ENCODE results near the gene PFKL.

PFKL gene

GRCh38 chr21:44285138-44285992, 14.5 kb upstream of the PFKL start, which contains the start of gene AIRE:
TSS of gene AIRE (plus strand) at chr21:44285876. CDS start at chr21:44286007, 131 bp downstream.
- H3K9ac ChIP-seq = peak within 1 kb of the TSS in 2 of 11 experiments; percentile 9 to 33; a peak in 1 of 22 replicates

DNA sequence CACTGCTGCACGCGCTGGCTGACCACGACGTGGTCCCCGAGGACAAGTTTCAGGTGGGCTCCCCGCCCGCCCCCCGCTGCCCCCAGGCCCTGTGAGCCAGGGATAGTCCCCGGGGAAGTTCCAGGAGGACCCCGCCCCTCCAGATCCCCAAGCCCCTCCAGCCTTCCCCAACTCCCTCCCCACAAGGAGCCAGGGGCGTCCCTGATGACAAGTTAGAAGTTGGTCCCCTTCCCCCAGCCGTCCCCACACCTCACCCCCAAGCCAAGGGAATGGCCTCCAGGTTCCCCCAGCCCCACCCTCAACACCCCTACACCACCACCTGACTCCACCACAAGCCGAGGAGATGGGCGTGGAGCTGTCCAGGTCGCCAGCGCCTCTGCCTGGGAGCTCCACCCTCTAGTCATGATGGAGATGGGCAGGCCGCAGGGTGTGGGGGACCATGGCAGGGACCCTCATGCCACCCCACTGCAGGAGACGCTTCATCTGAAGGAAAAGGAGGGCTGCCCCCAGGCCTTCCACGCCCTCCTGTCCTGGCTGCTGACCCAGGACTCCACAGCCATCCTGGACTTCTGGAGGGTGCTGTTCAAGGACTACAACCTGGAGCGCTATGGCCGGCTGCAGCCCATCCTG, 13.7 kb upstream of the PFKL start:
- Histone ChIP-seq H3K27ac (no peak overlapping the region), H3K9ac (no peak overlapping the region), H3K36me3 (no peaks in the 10 kb centered on the region), H3K27me3 (peaks cover 0 to 6% (median 0%) of the 10 kb centered on the region in 11 experiments; a peak in 1 of 22 replicates), H3K4me3 (no peak overlapping the region), H3K4me2 (peak overlapping the region in 8 of 11 experiments; percentile 5 to 55 (median 38); a peak in 11 of 22 replicates), H3K9me3 (replicated peaks in 1 of 11) (no peaks in the 10 kb centered on the region), H4K20me1 (peaks cover 0 to 17% (median 0%) of the 10 kb centered on the region in 11 experiments; a peak in 2 of 22 replicates), H3K4me1 (peaks cover 18 to 62% (median 58%) of the 10 kb centered on the region in 10 experiments)
- TF ChIP-seq Cebpa-rat (IDR thresholded peaks at IDR 0.05) = no peak

More at GRCh38 chr21:44285138-44285992, 14.5 kb upstream of the PFKL start, which contains the start of gene AIRE:
- no peak for TF ChIP-seq Cebpa-rat (IDR thresholded peaks at IDR 0.05)
- Histone ChIP-seq H3K27me3 (peaks cover 0 to 6% (median 0%) of the 10 kb centered on the region in 11 experiments; a peak in 1 of 22 replicates), H3K9me3 (replicated peaks in 1 of 11) (no peaks in the 10 kb centered on the region), H3K36me3 (no peaks in the 10 kb centered on the region), H3K27ac (no peak within 1 kb of the TSS), H3K4me2 (peak within 1 kb of the TSS in 9 of 11 experiments; percentile 61 to 89 (median 74); a peak in 18 of 22 replicates), H4K20me1 (peaks cover 0 to 9% (median 0%) of the 10 kb centered on the region in 11 experiments; a peak in 2 of 22 replicates), H3K4me3 (no peak within 1 kb of the TSS), H3K4me1 (peaks cover 18 to 71% (median 66%) of the 10 kb centered on the region in 10 experiments)

DNA sequence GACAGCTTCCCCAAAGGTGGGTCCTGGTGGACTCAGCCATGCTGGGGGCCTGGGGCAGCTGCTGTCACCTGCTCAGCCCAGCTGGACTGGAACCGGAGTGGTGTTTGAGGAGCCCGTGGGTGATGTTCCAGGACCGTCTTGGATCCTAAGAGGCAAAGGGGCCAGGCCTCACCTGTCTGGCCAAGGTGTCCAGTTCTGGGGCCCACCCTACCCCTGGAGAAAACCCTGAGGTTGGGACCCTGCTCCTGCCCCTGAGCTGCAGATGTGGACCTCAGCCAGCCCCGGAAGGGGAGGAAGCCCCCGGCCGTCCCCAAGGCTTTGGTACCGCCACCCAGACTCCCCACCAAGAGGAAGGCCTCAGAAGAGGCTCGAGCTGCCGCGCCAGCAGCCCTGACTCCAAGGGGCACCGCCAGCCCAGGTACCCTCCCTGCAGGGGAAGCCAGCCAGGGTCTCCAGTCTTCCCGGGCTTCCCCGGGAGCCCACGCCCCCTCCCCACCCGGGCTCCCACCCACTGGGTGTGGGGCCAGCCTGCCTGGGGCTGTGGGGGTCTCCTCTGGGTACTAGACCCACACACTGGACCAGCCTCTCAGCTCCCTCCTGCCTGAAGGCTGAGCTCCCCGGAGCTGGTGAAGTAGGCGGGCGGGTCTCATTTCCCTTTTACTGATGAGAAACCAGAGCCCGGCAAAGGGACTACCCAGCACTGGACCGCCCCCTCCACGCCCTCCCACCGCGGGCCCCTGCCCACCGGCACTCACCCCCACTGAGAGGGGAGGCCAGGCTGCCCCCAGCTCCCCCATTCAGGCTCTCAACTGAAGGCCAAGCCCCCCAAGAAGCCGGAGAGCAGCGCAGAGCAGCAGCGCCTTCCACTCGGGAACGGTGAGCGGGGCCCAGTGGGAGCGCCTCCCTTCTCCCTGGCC, 12.9 kb upstream of the PFKL start:
- no peak for TF ChIP-seq Cebpa-rat (IDR thresholded peaks at IDR 0.05)
- H3K4me1 ChIP-seq = peaks cover 18 to 55% (median 50%) of the 10 kb centered on the region in 10 experiments
- peaks cover 0 to 17% (median 0%) of the 10 kb centered on the region in 11 experiments; a peak in 2 of 22 replicates for H4K20me1 ChIP-seq
- H3K4me3 ChIP-seq = no peak overlapping the region
- peaks cover 0 to 6% (median 0%) of the 10 kb centered on the region in 11 experiments; a peak in 1 of 22 replicates for H3K27me3 ChIP-seq
- no peaks in the 10 kb centered on the region for H3K9me3 ChIP-seq (replicated peaks in 1 of 11)
- H3K27ac ChIP-seq = no peak overlapping the region
- H3K36me3 ChIP-seq = no peaks in the 10 kb centered on the region
- peak overlapping the region; percentile 5 to 55 (median 39); a peak in 18 of 22 replicates for H3K4me2 ChIP-seq
- peak overlapping the region in 1 of 11 experiments; percentile 33; a peak in 2 of 22 replicates for H3K9ac ChIP-seq

DNA sequence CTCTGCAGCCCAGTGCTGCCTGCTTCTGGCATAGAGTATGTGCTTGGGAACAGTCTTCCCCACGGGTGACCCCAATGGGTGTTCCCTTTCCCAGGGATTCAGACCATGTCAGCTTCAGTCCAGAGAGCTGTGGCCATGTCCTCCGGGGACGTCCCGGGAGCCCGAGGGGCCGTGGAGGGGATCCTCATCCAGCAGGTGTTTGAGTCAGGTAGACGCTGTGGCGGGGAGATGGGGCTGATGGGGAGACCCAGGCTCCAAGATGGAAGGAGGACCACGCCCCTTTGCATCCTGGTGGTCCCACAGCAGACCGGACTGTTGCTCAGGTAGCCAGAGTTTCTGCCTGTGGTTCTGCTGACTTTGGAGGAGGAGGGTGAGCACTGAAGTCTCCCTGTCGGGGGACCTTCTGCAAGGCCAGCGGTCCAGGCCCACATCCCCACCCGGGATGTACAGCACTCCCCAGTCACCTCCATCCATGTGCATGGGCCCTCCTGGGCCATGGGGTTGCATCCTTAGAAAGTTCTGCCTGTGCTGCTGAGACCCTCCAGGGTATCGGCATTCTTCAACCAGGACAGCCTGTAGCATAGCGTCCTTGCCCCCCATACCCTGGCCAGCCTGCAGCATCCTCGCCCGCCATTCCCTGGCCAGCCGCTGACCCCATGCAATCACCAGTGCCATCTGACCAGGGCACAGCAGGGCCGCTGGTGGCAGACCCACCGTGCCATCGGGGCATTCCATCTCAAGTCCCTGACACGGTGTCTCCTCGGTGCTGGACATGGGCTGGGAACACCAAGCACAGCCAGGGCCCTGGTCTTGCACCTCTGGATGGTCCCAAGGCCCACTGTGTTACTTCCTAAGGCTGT, 11.4 kb upstream of the PFKL start:
- no peak overlapping the region for H3K27ac ChIP-seq
- no peaks in the 10 kb centered on the region for H3K36me3 ChIP-seq
- no peak overlapping the region for H3K9ac ChIP-seq
- no peak overlapping the region for H3K4me2 ChIP-seq
- H3K9me3 ChIP-seq (replicated peaks in 1 of 11) = no peaks in the 10 kb centered on the region
- peaks cover 0 to 17% (median 0%) of the 10 kb centered on the region in 11 experiments; a peak in 2 of 22 replicates for H4K20me1 ChIP-seq
- H3K4me3 ChIP-seq = no peak overlapping the region
- no peak for TF ChIP-seq Cebpa-rat (IDR thresholded peaks at IDR 0.05)
- H3K4me1 ChIP-seq = peaks cover 18 to 47% (median 36%) of the 10 kb centered on the region in 10 experiments
- peaks cover 0 to 6% (median 0%) of the 10 kb centered on the region in 11 experiments; a peak in 1 of 22 replicates for H3K27me3 ChIP-seq

GRCh38 chr21:44289381-44290010, 10.4 kb upstream of the PFKL start:
- Histone ChIP-seq H3K27me3 (no peaks in the 10 kb centered on the region), H3K9me3 (replicated peaks in 1 of 11) (no peaks in the 10 kb centered on the region), H3K4me3 (no peak overlapping the region), H3K27ac (no peak overlapping the region), H3K4me1 (peaks cover 12 to 42% (median 29%) of the 10 kb centered on the region in 10 experiments), H4K20me1 (peaks cover 0 to 17% (median 0%) of the 10 kb centered on the region in 11 experiments; a peak in 1 of 22 replicates), H3K4me2 (no peak overlapping the region), H3K9ac (no peak overlapping the region), H3K36me3 (no peaks in the 10 kb centered on the region)
- TF ChIP-seq Cebpa-rat (IDR thresholded peaks at IDR 0.05) = no peak

- Histone ChIP-seq H3K27me3 (no peaks in the 10 kb centered on the region), H3K9ac (no peak overlapping the region), H3K4me1 (peaks cover 22 to 42% (median 29%) of the 10 kb centered on the region in 10 experiments), H3K27ac (no peak overlapping the region), H3K9me3 (replicated peaks in 1 of 11) (no peaks in the 10 kb centered on the region), H4K20me1 (peaks cover 0 to 17% (median 0%) of the 10 kb centered on the region in 11 experiments; a peak in 2 of 22 replicates), H3K36me3 (no peaks in the 10 kb centered on the region), H3K4me2 (no peak overlapping the region), H3K4me3 (no peak overlapping the region)
- no peak for TF ChIP-seq Cebpa-rat (IDR thresholded peaks at IDR 0.05)
These were observed 9.4 kb upstream of the PFKL start for GRCh38 chr21:44290327-44291077.
